GM21576 (cell line): ENCODE data around the gene LIN28A.

Experiments
- ATAC-seq: cut with Tn5 transposase; IDR thresholded peaks from one replicate; pipeline ENCODE4 v1.9.1; 2021; ENCODE audit warnings: mild to moderate bottlenecking, moderate library complexity; ENCODE audit not compliant: unreplicated experiment

LIN28A gene

GRCh38 chr1:26387447-26387846 is 23.2 kb upstream of the LIN28A start:
- ATAC-seq: no peak

- ATAC-seq: no peak
Observed at GRCh38 chr1:26388791-26389445, 21.7 kb upstream of the LIN28A start.

- no peak for ATAC-seq
Observed at GRCh38 chr1:26389604-26390247, 20.9 kb upstream of the LIN28A start.

- ATAC-seq: no peak
Observed at GRCh38 chr1:26391450-26391849, 19.2 kb upstream of the LIN28A start.

- ATAC-seq: no peak
Observed at GRCh38 chr1:26395754-26396153, 14.9 kb upstream of the LIN28A start.

DNA sequence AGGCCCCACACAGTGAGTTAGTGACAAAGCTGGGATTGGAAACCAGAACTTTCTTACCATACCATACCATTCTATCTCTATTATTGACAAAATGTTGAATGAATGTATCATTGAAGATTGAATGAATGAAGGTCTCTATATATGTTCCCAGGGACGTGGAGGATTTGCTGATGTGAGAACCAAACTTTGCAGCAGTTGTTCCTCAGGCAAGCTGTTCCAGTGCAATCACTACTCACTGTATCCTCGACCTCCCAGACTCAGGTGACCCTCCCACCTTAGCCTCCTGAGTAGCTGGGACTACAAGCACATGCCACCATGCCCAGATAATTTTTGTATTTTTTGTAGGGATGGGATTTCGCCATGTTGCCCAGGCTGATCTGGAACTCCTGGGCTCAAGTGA is 11.6 kb upstream of the LIN28A start:
- no peak for ATAC-seq

GRCh38 chr1:26401891-26402290 is 8.7 kb upstream of the LIN28A start:
- ATAC-seq: no peak

DNA sequence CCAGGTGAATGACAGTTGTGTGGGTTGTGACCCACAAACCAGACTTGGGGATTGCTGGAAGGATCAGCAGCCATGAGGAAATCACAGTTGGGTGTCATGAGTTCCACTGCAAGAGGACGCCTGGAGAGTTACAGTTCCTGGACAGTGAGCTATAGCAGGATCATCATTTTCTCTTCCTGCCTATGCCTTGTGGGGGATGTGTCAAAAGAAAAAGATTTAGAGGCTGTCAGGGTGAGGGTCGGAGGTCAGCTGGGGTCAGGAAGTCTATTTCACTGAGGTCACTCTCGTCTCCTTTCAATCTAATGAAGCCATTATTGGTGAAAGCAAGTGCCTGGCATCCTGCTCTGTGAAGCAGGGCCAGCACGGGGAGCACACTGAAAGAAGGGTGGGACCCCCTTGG is 7.0 kb upstream of the LIN28A start:
- no peak for ATAC-seq

DNA sequence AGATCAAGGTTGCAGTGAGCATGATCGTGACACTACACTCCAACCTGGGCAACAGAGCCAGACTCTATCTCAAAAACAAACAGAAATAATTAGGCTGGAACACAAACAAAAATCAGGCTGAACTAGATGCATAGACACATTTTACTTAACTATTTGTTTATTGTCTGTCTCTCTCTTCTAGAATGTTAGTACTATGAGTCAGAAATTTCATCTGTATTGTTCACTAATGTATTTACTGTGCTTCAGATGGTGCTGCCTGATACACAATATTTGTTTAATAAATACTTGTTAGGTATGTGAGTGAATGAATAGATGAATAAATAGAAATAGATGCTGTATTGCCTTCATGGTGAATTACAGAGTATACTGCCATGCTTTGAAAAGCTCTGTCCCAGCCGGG is 6.0 kb upstream of the LIN28A start:
- ATAC-seq: no peak

DNA sequence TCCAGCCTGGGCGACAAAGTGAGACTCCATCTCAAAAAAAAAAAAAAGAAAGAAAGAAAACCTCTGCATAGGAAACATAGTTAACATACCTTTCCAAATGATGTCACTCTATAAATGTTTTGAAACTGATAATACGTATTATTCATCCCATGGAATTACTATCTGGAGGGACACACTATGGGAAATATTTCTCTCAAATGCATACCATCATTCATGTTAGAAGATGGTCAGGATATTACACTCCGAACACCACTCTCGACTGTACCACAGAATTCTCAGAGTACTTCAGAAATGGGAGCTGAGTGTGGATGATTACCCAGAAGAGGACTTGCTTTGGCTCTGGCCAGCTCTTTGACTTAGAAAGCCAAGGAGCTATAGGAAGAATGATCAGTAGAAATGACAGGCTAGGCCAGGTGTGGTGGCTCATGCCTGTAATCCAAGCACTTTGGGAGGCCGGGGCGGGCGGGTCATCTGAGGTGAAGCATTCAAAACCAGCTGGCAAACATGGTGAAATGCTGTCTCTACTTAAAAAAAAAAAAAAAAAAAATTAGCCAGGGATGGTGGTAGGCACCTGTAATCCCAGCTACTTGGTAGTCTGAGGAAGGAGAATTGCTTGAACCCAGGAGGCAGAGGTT is 5.2 kb upstream of the LIN28A start:
- ATAC-seq: no peak

DNA sequence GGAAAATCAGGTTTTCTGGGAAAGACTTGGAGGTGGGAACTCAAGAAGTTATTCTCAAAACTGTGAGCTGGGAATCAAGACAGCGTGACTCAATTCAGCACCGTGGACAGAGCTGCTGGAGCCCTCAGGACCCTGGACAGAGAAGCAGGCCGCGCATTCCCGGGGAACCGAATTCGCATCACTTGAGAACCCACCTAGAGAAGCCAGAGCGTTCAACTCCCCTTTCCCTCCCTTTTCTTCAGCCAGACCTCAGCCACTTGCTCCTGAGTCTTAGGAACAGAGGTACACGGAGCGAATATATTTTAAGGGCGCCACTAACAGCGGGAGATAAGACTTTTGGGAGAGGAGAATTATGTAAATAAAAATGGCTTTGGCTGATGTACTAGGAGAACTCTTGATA is 2.0 kb upstream of the LIN28A start:
- no peak for ATAC-seq

DNA sequence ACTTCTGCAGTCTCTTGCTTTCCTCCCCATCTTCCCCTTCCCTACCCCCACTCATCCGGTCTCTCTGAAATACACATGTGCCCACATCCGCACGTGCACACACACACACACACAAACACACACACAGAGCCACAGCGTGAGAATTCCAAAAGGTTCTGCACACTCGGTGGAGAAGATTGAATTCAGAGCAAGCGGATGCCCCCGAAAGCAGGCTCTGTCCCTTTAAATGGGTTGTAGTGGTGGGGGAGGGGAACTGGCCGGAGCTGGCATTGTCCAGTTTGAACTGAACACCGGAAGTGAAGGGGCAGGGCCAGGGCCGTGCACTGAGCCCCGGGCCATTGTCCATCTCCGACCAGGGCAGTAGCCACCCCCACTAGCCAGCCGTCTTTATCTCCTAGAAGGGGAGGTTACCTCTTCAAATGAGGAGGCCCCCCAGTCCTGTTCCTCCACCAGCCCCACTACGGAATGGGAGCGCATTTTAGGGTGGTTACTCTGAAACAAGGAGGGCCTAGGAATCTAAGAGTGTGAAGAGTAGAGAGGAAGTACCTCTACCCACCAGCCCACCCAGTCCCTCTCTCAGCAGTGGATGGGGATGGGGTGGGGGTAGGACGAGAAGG is 1.3 kb upstream of the LIN28A start:
- ATAC-seq: no peak

GRCh38 chr1:26411624-26412074 is 1.0 kb downstream of the LIN28A start:
- ATAC-seq: no peak

DNA sequence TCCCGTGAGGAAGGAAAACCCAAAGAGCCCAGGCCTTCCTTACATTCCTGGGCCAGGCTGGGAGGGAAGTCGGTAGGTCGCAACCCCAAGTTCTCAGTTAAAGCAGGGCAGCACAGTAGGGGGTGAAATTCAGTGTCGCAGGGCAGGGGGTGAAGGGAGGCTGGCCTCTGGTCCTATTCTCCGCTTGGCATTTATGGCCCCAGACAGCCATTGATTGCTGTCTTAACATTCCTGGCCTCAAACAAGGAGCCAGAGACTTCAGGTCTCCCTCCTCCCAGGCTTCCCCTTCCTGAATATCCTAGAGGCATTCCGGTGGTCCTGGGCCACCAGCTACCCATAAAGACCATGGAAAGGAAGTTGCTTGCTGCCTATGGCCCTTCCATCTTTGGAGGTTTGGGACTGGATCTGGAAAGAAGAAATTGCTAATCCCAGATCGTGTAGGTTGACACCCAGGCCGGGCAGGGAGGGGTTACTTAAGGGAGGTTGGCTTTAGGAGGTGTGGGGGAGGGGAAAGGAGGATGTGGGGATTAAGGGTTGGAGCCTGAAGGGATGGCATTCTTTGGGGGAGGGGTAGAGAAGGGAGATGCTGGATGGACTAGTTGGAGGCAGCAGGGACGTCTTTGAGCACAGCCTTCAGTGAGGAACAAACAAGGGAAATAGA is 1.7 kb downstream of the LIN28A start:
- ATAC-seq: no peak

GRCh38 chr1:26413031-26413430 is 2.4 kb downstream of the LIN28A start:
- no peak for ATAC-seq

DNA sequence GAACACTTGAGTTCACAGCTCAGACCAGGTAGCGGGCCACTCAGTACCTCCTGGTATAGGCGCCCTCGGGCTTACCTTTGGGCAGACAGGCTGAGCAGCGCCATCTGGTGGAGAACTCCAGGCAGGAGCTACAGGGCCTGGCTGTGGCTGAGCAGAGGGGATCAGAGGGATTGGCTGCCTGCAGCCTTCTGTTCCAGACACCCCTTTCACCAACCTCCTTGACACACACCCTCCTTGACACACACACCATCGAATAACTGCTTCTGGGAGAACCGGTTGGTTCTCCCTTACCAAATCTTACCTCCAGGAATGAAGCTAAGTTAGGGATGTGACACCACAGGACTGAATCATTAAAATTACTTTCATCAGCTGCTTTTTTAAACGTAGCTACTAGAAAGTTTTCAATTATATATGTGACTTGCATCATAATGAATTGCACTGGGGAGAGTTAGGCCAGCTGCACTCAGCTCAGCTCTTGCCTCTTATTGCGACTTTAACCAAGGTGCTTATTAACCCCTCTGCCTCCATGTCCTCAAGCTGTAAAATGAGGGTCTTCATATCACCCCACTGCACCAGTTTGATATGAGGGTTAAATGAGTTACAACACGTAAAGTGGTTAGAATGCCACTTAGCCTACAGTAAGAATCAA is 6.6 kb downstream of the LIN28A start:
- ATAC-seq: no peak

- ATAC-seq: no peak
Observed at GRCh38 chr1:26418865-26419349, 8.3 kb downstream of the LIN28A start.

DNA sequence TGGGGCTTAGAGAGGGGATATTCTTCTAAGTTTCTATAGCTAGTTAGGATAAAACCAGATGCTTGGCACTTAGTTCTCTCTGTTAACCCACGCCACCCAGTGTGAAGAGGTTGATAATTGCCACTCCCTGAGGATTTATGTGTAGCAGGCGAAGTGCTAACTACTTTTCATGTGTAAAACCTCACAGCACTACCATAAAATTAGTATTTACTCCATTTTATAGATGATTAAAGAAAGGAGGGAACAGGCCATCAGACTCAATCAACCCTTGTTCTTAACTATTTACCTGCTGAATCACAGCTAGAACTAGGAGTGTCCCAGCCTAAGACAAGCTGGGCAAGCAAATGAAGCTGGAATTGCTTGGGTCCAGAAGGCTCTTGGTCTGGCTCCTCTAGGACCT is 8.9 kb downstream of the LIN28A start:
- ATAC-seq: no peak

DNA sequence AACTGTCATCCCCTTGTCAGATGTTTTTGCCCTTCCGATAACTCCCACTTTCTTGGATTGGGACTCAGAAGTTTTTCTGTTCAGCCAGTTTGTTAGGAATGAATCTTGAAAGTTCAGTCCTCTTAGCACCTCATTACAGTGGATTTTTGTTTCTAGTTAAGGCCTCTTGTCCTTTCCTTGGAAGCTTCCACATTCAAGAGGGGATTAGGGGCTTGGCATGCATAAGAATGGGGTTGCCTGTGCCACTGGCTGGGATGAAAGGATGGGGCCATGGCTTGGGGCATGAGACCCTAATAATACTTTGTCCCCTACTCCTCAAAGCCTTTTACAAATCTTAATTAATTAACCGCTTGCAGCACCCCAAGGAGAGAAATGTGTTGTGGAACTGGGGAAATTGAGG is 19.1 kb downstream of the LIN28A start:
- no peak for ATAC-seq

- peak; percentile 91 for ATAC-seq
Observed at GRCh38 chr1:26431979-26432695, 21.5 kb downstream of the LIN28A start, which contains the start of gene DHDDS. Gene DHDDS (plus strand): TSS chr1:26432321. CDS start chr1:26432946, 625 bp downstream.
